Right ventricle myocardium superior (tissue), 1 donor: ENCODE data around the gene CCDC33. TPM values are rescaled to one million over a fixed set of nuclear protein-coding genes. Genes with fewer than 3 reads are reported as not detected.

Experiments used
- ATAC-seq: fragments of 200-7000 bp; cut with Tn5 transposase; one replicate; pipeline ENCODE4 v1.9.1; 2020; ENCODE audit warnings: mild to moderate bottlenecking; ENCODE audit not compliant: poor library complexity
- DNase-seq: peaks from one replicate; pipeline ENCODE4 v3.0.0-alpha.2; 2020
- intact Hi-C: fragments of 100-400 bp; cut with DNase I; formaldehyde crosslinking; loops from one replicate; pipeline ENCODE4 v1.11.2; 2022
- total RNA-seq: library from RNA; stranded (reverse); fragmentation: NEBNext Ultra II Directional; extraction: Animal tissue kit (Norgen Biotek cat#: 25700); gene quantifications from one replicate; pipeline ENCODE4 v1.2.1, GENCODE V29; 2021
- donor health status: DM: no; HTN: yes; CAD: no; lungs with severe emphysema.

CCDC33 gene
- total RNA-seq, 1 donor from 2014 or later, result not detected

- no peak for DNase-seq
- no peak for ATAC-seq
- intact Hi-C loops, result no loop called here
These were observed 128.9 kb downstream of the CCDC33 start for GRCh38 chr15:74364936-74365597.

- DNase-seq (peak; percentile 71), ATAC-seq (peak; percentile 90)
- intact Hi-C loops, result no loop called here
These were observed 129.7 kb downstream of the CCDC33 start for GRCh38 chr15:74365598-74366445.

- no peak for DNase-seq
- ATAC-seq, result no peak
These were observed 131.2 kb downstream of the CCDC33 start, which contains the start of gene CYP11A1 for GRCh38 chr15:74367296-74367854. TSS of gene CYP11A1 (minus strand) at chr15:74367646. CDS start at chr15:74367585, 61 bp downstream.

DNA sequence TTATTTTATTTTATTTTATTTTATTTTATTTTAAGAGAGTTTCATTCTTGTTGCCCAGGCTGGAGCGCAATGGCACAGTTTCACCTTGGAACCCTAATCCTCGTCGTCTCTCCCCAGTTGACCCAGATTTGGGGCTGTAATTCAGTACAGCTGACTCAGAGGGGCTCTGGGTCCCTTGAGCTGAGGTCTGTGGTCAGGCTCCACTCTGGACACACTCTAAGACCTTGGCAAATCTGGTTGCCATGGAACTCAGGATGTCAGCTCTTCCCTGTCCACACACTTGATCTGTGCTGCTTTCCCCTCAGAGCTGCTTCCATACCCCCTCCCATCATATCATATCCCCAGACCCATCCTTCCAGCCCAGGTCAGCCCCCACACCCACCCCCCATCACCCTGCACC, 132.0 kb downstream of the CCDC33 start:
- ATAC-seq, result no peak
- intact Hi-C loops, result no loop called here

More at GRCh38 chr15:74367296-74367854, 131.2 kb downstream of the CCDC33 start, which contains the start of gene CYP11A1:
- intact Hi-C loops, result no loop called here

DNA sequence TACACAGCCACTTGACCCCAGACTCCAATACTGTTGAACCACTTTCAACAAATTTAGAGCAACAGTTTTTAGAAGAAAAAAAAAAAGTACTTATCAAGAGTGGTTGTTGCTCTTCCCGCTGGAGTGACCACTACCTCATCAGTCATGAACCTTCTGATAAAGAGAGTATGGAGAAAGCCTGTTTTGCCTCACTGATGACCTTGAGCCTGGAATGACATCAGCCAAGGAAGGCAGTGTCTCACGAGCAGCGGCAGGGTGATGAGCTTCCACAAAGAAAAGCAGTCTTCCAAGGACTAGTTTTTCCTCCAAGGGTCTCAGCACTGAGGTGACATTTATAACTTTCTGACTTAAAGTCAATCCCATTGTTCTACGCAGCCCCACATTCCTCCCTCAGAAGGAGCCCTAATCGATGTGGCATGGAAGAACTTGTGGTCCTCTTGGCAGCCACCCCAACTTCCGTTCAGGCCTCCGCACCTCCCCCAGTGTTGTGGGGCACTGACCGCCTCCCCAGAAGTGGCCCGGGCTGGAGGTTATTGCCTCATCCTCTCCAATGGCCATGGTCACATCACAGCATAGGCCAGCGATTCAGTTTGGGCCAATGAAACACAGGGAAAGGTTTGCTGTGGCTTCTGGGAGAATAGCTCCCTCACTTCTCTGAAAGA, 133.1 kb downstream of the CCDC33 start:
- intact Hi-C loops, result no loop called here
- DNase-seq (no peak), ATAC-seq (no peak)

More for the DNA sequence above, 132.0 kb downstream of the CCDC33 start:
- no peak for DNase-seq

DNA sequence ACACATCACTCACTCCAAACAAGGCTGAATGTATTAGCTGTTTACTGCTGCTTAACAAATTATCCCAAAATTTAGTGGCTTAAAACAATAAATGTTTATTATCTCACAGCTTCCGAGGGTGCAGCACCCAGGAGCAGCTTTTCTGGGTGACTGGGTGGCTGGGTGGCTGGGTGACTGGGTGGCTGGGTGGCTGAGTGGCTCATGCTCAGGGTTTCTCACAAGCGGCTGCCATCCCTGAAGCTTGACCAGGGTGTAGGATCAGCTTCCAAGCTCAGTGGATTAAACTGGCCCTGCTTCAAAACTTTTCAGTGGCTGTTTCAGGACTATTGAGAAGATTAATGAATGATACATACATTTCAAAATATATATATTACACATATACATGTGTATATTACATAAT, 133.6 kb downstream of the CCDC33 start:
- ATAC-seq (no peak), DNase-seq (no peak)
- intact Hi-C loops, result no loop called here

GRCh38 chr15:74370471-74370870, 134.3 kb downstream of the CCDC33 start:
- ATAC-seq (no peak), DNase-seq (no peak)
- intact Hi-C loops, result no loop called here

- ATAC-seq (no peak), DNase-seq (no peak)
- intact Hi-C loops, result no loop called here
These were observed 137.0 kb downstream of the CCDC33 start for GRCh38 chr15:74373056-74373650.

DNA sequence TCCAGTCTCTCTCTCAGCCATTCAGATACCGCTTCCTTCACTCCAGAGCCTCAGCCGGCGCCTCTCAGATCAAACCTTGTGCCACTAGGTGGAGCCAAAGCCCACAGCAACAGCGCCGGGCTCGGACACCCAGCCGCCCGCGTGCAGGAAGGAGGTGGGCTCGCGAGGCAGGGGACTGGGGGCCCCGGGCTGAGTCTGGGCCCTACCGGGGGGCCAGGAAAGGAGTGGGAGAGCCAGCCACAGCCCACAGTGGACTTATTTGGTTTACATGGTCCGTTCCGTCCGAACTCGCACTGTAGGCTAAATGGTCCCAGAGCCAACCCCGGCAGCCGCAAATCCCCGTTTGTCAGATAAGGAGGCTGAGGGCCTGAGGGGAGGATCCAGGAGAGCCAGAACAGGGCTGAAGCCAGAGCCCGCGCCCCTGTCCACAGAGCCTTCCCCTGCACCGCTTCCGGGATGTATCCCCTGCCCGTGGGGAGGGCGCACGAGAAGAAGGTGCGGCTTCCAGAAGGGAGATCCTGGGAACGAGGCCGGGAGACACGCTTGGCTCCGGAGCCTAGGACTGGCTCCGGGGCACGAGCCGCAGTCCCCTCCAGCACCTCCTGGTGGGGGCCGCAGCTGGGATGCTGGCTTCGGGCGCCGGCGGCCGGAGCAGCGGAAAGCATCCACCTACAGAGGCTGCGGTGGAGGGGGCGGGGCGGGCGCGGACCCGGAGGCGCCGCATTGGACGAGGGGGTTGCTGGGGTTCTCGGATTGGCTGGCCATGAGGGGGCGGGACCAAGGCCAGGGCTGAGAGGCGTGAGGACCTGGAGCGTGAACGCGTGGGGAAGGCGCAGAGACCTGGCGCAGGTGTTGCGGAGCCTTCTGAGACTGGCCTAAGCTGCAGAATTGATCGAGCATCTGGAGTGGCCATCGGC, 137.9 kb downstream of the CCDC33 start:
- intact Hi-C loops, result no loop called here
- ATAC-seq, result peak; percentile 99
- peak; percentile 95 for DNase-seq

GRCh38 chr15:74374648-74375302, 138.6 kb downstream of the CCDC33 start:
- no peak for ATAC-seq
- intact Hi-C loops, result loop anchor here (5.0 kb wide), 3 partner anchors 118 to 393 kb away; no protein-coding TSS in a partner anchor

GRCh38 chr15:74375303-74375693, 139.2 kb downstream of the CCDC33 start:
- ATAC-seq, result peak; percentile 72
- intact Hi-C loops, result loop anchor here (5.0 kb wide), 3 partner anchors 117 to 392 kb away; no protein-coding TSS in a partner anchor
- DNase-seq, result peak; percentile 86

More at GRCh38 chr15:74374648-74375302, 138.6 kb downstream of the CCDC33 start:
- no peak for DNase-seq

DNA sequence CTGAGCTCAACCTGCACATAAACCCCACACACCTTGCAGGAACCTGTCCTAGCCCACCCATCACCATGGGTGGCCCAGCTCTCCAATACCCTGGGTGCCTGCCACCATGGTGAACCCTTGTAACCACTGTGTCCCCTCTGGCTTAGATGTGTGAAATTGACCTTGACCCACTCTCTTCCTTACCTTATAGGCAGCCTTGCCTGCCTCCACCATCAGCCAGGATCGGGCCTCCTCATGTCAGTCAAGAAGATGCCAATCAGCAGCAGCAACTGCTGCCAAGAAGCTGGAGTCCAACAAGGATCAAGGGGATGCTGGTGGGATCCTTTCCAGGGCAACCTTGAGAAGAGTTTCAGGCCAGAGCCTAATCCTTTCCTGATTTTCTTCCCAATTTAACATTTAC, 140.1 kb downstream of the CCDC33 start:
- no peak for ATAC-seq
- intact Hi-C loops, result loop anchor here (5.0 kb wide), 3 partner anchors 116 to 391 kb away; no protein-coding TSS in a partner anchor
- no peak for DNase-seq

- ATAC-seq, result no peak
- intact Hi-C loops, result loop anchor here (5.0 kb wide), 3 partner anchors 115 to 390 kb away; no protein-coding TSS in a partner anchor
- DNase-seq, result no peak
These were observed 140.9 kb downstream of the CCDC33 start for GRCh38 chr15:74376825-74377581.

- ATAC-seq (no peak), DNase-seq (no peak)
- intact Hi-C loops, result loop anchor here (5.0 kb wide), 3 partner anchors 114 to 389 kb away; no protein-coding TSS in a partner anchor
These were observed 142.0 kb downstream of the CCDC33 start for GRCh38 chr15:74377831-74378766.

DNA sequence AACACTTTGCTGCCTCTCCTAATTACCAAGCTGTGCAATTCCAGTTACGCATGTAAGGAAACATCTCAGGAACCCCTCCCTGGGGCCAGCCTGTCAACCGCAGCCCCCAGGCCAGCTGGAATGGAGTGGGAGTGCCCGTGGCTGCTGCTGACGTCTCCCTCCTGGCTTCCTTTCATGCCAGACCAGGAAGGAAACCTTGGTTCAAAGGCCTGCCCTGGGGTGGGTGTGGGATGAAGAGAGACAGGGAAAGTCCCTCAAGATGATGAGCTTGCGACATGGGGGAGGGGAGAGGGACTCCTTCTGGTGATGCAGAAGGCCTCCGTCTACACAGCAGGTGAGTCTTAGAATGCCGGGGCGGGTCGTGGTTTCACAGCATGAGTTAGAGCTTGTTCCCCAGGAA, 142.7 kb downstream of the CCDC33 start:
- intact Hi-C loops, result loop anchor here (5.0 kb wide), 3 partner anchors 113 to 388 kb away; no protein-coding TSS in a partner anchor
- DNase-seq (no peak), ATAC-seq (no peak)
